Left colon (tissue), 2 donors: ENCODE measurements around the gene TLE7. TPM values are rescaled to one million over a fixed set of nuclear protein-coding genes. Genes with fewer than 3 reads are reported as not detected.

ENCODE experiments used
- ATAC-seq: fragments of 200-7000 bp; cut with Tn5 transposase; one replicate; pipeline ENCODE4 v1.9.1; 2020; ENCODE audit warnings: mild to moderate bottlenecking, moderate library complexity
- DNase-seq, 2 donors: peaks; one replicate each; pipeline ENCODE4 v3.0.0-alpha.2; 2020
- intact Hi-C, 2 donors: fragments of 100-400 bp; cut with DNase I in 1 of 2; cut with micrococcal nuclease in 1 of 2; formaldehyde crosslinking; loops; one replicate each; pipeline versions ENCODE4 v1.11.2 to v1.14.0; 2022; cut with DNase I, micrococcal nuclease
- total RNA-seq, 2 donors: library from RNA; stranded (reverse); fragmentation: NEBNext Ultra II Directional; extraction: Animal tissue kit (Norgen Biotek cat#: 25700); gene quantifications; one replicate each; pipeline ENCODE4 v1.2.1, GENCODE V29; 2021
- donor health status: DM: no; HTN: no; CAD: no.
- donor health status: DM: yes; HTN: yes; CAD: no.

The TLE7 gene
- total RNA-seq, 2 donors from 2014 or later, result not detected

DNA sequence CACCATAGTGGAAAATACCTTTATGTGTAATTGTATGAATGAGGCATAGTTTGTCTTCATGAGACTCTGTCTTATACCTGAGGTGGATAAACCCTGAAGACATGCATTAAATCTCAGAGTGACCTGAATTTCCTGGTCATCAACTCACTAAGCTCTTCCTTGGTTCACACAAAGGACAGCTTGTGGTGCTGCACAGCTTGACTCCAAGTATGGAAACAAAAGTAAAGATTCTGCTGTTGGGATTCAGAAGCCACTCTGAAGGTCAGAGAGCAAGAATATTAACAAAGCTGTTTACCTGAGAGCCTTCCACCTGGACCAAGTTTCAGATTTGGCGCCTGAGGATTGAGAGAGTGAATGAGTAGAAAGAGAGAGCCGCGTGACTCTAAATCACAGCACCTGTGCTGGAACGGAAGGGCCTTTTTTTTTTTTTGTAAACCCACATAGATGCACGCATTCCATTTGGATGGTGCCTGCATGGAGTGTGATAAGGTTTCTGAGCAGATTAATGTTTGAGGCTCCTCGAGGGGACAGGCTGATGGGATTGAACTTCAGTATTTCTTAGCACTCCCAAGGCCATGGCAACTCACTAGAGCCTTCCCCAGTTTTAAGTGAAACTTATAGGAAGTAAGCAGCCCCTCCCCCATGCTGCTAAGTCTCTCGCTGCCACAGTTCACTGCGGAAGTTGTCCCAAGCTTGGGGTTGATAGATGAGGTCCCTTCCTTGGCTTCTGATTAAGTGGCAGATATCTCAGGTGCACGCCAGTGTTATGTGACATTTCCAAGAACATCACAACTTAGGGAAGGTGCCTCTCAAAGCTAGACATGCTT lies 54.6 kb downstream of the TLE7 start:
- no peak for ATAC-seq

GRCh38 chr16:71384073-71384724 lies 57.7 kb downstream of the TLE7 start:
- DNase-seq (no peak), ATAC-seq (no peak)
- intact Hi-C loops, result no loop called here

More for the DNA sequence above, 54.6 kb downstream of the TLE7 start:
- intact Hi-C loops, result no loop called here
- DNase-seq, result no peak

DNA sequence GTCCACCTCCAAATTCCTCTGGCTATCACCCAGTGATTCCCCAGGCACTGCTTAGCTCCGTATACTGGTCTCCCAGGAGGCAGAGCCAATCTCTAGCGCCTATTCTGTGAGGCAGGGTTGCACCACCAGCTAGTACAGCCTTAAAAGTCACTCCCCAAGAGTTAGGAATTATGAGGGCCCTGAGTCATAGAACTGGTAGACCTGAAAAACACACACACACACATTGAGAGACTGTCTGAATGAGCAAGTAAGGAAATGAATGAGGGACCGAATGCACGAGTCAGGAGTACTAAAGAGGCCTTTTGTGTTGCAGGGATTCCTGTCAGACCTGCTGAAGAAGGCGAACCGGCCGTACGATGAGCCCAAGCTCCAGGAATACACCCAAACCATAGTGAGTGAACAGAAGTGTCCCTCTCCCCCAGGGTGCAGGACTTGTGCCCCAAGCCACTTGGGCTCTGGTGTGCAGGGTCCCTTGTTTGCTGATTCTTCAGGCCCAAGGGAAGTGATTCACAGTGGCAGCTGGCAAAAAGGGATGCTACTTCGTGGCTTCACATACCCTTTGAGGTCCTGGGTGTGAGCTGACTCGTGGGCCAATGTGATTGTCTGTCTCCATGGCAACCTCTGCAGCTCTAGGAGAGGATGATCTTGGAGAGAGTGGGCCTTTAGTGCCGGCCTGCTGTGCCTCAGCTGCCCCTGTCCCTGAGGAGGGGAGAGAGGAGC lies 58.6 kb downstream of the TLE7 start:
- no peak for ATAC-seq
- intact Hi-C loops, result no loop called here
- DNase-seq, result no peak

GRCh38 chr16:71380831-71381230 lies 61.0 kb downstream of the TLE7 start:
- DNase-seq (no peak), ATAC-seq (no peak)
- intact Hi-C loops, result no loop called here

Other genes starting within 250 kb of the TLE7 start
- 1 to 10 TPM in 1 of 2 donors, under 1 TPM in 1; 0.67 to 1.9 TPM for gene HYDIN, start 211.3 kb downstream of the TLE7 start, total RNA-seq
- gene CMTR2, start 152.7 kb downstream of the TLE7 start, total RNA-seq, result 10 to 100 TPM; 17.7 to 21.8 TPM
- 1 to 10 TPM; 4.4 to 6.6 TPM for gene CALB2, start 83.3 kb downstream of the TLE7 start, total RNA-seq
- 1 to 10 TPM; 6.4 to 7.2 TPM for gene ZNF23, start 20.2 kb upstream of the TLE7 start, total RNA-seq
- 1 to 10 TPM; 8.3 to 9.8 TPM for gene ZNF19, start 47.3 kb upstream of the TLE7 start, total RNA-seq
- not detected for gene CHST4, start 84.4 kb upstream of the TLE7 start, total RNA-seq
- 1 to 10 TPM in 1 of 2 donors, under 1 TPM in 1; 0.67 to 2.1 TPM for gene TAT, start 135.0 kb upstream of the TLE7 start, total RNA-seq
- gene MARVELD3, start 184.1 kb upstream of the TLE7 start, total RNA-seq, result 100 to 1,000 TPM in 1 of 2 donors, 10 to 100 TPM in 1; 69.7 to 112 TPM